A549 treated with DMSO at 1 μM for 4 hours (cell line): Measurements from ENCODE around the gene PKD2L1. TPM values are rescaled to one million over a fixed set of nuclear protein-coding genes. Genes with fewer than 3 reads are reported as not detected.

Source experiments
- total RNA-seq: library from RNA; stranded (reverse); fragments of 200-300 nt; extraction: Qiagen RNA extraction; gene quantifications from 5 replicates; pipeline ENCODE4 v1.2.3, GENCODE V29; 2022; ENCODE audit warnings: low read depth

Gene PKD2L1
- total RNA-seq = 0.06 to 0.16 TPM (median 0.08 TPM) in 5 replicates

DNA sequence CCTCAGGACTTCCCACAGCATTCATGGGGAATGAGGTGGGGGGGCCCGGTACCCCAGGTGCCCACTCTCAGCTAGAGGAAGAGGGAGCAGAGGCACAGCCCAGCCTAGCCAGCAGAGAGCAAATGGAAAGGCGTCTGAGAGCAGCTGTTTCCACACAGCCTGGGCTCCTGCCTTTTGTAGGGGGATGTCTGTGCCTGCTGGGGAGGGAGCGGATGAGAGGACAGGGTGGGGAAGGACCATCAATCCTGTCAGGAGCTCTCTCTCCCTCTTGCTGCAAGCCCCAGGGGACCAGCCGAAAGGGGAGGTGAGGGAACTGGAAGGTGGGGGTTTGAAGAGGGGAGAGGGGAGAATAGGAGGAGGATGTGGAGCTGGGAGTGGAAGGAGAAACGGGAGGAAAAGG lies at the start of gene PKD2L1:
PKD2L1 (minus strand) TSS at position 150 of the 400 bp plus-strand sequence; CDS start at position 25, 125 bp downstream.

DNA sequence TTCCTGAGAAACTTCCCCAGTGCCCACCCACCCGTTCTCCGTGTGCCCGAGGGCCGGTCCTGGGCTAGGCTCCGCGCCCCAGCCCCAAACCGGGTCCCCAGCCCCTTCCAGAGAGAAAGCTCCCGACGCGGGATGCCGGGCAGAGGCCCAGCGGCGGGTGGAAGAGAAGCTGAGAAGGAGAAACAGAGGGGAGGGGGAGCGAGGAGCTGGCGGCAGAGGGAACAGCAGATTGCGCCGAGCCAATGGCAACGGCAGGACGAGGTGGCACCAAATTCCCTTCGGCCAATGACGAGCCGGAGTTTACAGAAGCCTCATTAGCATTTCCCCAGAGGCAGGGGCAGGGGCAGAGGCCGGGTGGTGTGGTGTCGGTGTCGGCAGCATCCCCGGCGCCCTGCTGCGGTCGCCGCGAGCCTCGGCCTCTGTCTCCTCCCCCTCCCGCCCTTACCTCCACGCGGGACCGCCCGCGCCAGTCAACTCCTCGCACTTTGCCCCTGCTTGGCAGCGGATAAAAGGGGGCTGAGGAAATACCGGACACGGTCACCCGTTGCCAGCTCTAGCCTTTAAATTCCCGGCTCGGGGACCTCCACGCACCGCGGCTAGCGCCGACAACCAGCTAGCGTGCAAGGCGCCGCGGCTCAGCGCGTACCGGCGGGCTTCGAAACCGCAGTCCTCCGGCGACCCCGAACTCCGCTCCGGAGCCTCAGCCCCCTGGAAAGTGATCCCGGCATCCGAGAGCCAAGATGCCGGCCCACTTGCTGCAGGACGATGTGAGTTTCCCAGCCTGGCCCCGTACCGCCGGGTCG lies 16.9 kb upstream of the PKD2L1 start, which contains the start of gene SCD:
SCD (plus strand) TSS at position 469 of the 803 bp plus-strand sequence; CDS start at position 741, 272 bp downstream.

DNA sequence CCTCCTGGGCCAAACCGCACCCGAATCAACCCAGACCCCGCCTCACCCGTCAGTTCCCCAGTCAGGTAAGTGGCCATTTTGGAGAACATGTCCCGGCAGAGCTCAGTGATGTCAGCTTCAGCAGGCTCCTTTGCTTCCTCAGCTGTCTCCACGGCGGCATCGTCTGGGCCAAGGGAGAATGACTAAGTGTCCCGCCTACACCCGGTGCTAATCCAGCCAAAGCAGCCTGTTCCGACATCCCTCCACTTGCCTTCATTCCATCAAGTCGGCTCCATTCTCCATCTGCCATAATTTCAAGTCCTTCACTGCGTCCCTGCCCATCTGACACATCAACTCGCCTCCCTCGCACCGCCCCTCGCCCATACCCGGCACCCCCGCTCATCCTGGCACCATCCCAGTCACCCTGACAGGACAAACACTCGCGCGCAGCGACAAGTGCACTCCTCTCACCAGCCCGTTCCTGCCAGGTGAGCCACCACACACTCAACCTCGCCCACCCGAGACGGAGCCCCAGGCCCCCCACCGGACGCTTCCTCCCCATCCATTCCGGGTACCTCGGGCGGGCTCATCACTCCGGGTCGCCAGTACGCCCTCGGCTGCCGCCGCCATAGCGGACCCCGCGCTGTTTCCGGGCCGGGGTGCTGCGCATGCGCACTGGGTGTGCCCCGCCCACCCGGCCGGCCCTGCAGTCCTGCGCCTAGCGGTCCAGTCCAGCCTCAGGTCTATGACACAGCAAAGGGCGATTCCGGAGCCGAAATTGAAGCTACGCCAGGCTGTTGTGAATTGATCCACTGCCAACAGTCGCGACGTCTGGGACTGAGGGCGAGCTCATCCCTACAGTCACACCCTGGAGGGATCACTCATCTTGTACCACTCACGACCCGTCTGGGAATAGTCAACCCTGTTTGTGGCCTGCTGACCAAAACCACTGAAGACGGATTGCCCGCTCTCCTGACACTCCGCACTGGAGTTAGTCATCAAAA lies 43.7 kb downstream of the PKD2L1 start, which contains the start of gene BLOC1S2:
BLOC1S2 (minus strand) TSS at position 630 of the 983 bp plus-strand sequence; CDS start at position 609, 21 bp downstream.

DNA sequence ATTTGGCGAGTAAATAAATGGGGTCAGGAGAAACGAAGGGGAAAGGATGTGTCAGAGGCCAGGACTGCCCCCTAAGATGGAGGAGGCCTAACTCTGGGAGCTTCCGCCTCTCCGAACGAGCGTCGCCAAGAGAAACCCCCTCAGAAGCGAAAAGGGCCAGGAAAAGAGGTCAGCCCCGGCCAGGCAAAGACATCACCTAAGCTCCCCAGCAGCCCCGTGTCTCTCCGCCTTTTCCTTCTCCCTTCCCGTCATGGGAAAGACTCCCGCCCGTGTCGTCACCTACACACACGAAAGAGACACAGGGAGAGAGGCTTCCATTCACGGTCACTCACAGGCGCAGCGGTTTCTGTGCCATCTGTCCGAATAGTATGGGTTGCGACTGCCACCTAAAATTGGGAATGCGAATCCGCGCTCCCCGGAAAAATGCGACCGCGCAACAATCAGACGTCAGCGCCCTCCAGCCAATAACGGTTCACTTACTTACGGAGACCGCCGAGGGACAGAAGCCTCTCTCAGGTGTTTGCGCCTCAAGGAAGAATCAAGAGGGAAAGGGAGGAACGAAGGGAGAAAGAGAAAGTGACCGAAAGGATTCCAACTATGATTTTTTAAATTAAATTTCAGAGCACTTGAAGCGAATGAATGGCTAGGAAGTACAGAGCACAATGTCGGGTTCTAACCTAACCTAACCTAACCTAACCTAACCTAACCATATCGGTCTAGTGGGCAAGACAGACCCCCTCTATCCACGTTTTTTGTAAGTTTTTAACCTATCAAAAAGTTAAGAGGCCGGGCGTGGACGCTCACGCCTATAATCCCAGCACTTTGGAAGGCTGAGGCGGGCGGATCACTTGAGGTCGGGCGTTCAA lies 62.6 kb downstream of the PKD2L1 start, which contains the start of gene CWF19L1:
CWF19L1 (minus strand) TSS at position 400 of the 866 bp plus-strand sequence; CDS start at position 355, 45 bp downstream.

Other genes with a start within 250 kb of the PKD2L1 start
- gene CPN1, start 248.4 kb downstream of the PKD2L1 start, total RNA-seq = 0.16 to 0.60 TPM (median 0.41 TPM) in 5 replicates
- gene ERLIN1, start 144.2 kb downstream of the PKD2L1 start, total RNA-seq = 47.4 to 61.2 TPM (median 59.8 TPM) in 5 replicates
- 22.0 to 28.4 TPM (median 24.4 TPM) in 5 replicates for gene CHUK, start 100.6 kb downstream of the PKD2L1 start, total RNA-seq
- gene CWF19L1, start 62.6 kb downstream of the PKD2L1 start, total RNA-seq = 21.7 to 25.1 TPM (median 24.5 TPM) in 5 replicates
- gene BLOC1S2, start 43.5 kb downstream of the PKD2L1 start, total RNA-seq = 96.5 to 122 TPM (median 106 TPM) in 5 replicates
- 159 to 230 TPM (median 206 TPM) in 5 replicates for gene SCD, start 17.0 kb upstream of the PKD2L1 start, total RNA-seq
- gene WNT8B, start 132.8 kb upstream of the PKD2L1 start, total RNA-seq = 0.07 TPM in 1 of 5 replicates, not detected in the others
- gene SEC31B, start 189.6 kb upstream of the PKD2L1 start, total RNA-seq = 1.8 to 2.9 TPM (median 2.4 TPM) in 5 replicates
- 249 to 297 TPM (median 273 TPM) in 5 replicates for gene NDUFB8, start 199.6 kb upstream of the PKD2L1 start, total RNA-seq
- 14.1 to 23.0 TPM (median 20.9 TPM) in 5 replicates for gene HIF1AN, start 205.7 kb upstream of the PKD2L1 start, total RNA-seq